Measurements from ENCODE around the gene LAMA3.

LAMA3 gene

DNA sequence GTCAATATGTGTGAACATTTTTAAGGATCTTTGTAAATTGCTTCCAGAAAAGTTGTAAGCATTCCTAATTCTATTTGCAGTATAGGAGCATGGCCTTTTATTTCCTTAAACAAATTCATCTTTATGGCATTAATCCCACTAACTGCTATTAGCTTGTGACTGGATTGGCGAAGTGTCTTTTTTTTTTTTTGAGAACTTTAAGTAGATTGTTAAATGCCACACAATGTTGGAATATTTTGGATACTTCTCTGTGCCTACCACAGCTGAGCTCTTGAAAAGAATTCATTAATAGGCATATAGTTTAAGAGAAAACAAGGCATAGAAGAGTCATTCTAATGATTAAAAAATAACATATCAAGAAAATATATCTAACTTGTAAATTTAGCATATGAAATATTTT, 129.7 kb downstream of the LAMA3 start:
- no peak for DNase-seq (ENCODE audit: low read depth)
- no peak overlapping the region for H3K4me3 ChIP-seq (ENCODE audit: control insufficient read depth, low read depth, low read length)
- TF ChIP-seq, protein P1, sequence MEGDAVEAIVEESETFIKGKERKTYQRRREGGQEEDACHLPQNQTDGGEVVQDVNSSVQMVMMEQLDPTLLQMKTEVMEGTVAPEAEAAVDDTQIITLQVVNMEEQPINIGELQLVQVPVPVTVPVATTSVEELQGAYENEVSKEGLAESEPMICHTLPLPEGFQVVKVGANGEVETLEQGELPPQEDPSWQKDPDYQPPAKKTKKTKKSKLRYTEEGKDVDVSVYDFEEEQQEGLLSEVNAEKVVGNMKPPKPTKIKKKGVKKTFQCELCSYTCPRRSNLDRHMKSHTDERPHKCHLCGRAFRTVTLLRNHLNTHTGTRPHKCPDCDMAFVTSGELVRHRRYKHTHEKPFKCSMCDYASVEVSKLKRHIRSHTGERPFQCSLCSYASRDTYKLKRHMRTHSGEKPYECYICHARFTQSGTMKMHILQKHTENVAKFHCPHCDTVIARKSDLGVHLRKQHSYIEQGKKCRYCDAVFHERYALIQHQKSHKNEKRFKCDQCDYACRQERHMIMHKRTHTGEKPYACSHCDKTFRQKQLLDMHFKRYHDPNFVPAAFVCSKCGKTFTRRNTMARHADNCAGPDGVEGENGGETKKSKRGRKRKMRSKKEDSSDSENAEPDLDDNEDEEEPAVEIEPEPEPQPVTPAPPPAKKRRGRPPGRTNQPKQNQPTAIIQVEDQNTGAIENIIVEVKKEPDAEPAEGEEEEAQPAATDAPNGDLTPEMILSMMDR (IDR thresholded peaks at IDR 0.05; ENCODE audit: control insufficient read depth, insufficient read depth, low read depth, low read length, missing control alignments) = no peak

DNA sequence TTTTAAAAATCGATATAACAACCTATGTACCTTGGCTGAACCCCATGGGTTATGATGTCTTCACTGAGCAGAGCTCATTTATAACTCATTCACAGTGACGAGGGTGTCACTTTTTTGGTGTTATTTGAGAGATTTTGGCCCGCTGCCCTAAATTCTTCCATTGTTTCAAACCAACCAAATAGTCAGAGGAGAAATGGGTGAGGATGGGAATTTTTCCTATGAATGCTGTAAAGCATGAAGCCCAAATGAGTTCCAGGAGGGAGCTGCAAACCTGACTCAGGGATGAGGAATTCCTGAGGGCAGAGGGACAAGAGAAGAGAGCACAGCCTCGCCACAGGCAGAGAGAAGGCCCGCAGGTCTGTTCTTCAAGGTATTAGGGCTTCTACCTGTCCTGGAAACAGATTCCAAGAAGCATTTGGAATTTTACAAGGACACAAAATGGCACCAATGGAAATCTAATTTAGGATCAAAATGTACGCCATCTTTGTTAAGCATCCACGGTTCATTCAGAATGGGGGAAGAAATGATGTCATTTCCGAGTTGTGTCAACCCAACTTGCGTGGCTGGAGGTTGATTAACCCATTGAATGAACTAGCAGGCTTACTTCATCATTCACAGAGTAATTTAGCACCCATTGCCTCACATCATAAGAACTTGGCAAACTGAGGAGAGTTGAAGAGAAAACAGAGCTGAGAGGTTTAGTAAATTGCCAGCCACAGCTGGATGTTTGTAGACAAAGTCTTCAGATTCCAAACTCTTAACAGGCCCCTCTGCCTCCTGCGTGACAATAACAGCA, 133.5 kb downstream of the LAMA3 start:
- TF ChIP-seq, protein P1 (IDR thresholded peaks at IDR 0.05; ENCODE audit: control insufficient read depth, insufficient read depth, low read depth, low read length, missing control alignments) = no peak
- H3K4me3 ChIP-seq (ENCODE audit: control insufficient read depth, low read depth, low read length) = no peak overlapping the region
- DNase-seq (ENCODE audit: low read depth) = no peak

DNA sequence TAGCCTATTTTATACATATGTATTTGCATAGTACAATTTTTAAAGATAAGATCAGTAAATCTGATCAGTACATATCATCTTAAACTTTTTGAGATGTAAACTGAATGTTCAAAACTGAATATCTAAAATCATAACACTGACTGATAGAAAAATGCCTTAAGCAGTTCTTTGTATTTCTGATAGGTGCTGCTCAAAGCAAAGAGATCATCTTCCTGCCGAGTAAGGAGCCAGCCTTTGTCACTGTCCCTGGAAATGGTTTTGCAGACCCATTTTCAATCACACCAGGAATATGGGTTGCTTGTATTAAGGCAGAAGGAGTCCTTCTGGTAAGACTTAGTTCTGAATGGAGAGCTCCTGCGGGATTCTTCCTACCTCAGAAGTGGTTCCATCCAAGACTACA, 135.0 kb downstream of the LAMA3 start:
- H3K4me3 ChIP-seq (ENCODE audit: control insufficient read depth, low read depth, low read length) = no peak overlapping the region
- TF ChIP-seq, protein P1 (IDR thresholded peaks at IDR 0.05; ENCODE audit: control insufficient read depth, insufficient read depth, low read depth, low read length, missing control alignments) = peak; percentile 8
- DNase-seq (ENCODE audit: low read depth) = no peak

DNA sequence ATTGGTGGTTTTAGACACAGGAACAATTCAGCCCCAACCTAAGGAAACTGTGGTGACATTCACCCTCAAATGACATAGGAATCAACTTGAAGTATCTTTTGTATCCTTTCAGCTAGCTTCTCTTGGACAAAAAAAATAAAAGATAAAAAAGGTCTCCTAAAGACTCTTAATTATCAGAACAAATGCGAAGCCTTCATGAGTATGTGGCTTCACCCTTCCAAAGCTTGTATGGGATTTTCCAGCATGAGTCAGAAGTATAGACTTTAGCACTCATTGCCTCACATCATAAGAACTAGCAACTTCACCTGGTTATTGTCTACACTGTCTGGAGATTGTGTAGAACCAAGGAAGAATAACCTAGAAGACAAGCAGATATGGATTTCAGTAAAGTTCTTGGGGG, 135.4 kb downstream of the LAMA3 start:
- DNase-seq (ENCODE audit: low read depth) = no peak
- TF ChIP-seq, protein P1 (IDR thresholded peaks at IDR 0.05; ENCODE audit: control insufficient read depth, insufficient read depth, low read depth, low read length, missing control alignments) = no peak
- H3K4me3 ChIP-seq (ENCODE audit: control insufficient read depth, low read depth, low read length) = no peak overlapping the region

DNA sequence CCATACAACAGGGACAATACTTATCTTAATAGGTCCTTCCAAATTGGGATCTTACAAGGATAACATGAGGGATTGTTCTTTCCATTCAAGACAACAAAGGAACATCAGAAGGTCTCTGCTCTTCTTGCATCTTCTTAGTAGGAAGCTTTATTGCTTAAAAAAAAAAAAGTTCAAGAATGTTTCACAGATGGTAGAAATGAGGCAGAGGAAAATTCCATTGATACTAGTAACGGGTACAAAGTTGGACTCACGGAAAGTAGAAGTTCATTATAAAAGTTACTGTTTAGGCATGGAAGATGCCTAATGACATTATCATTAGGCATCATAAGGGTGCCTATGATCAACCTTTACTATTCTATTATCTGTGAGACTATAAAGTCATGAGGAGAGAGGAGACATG, 136.2 kb downstream of the LAMA3 start:
- H3K4me3 ChIP-seq (ENCODE audit: control insufficient read depth, low read depth, low read length) = no peak overlapping the region
- DNase-seq (ENCODE audit: low read depth) = no peak
- TF ChIP-seq, protein P1 (IDR thresholded peaks at IDR 0.05; ENCODE audit: control insufficient read depth, insufficient read depth, low read depth, low read length, missing control alignments) = no peak

DNA sequence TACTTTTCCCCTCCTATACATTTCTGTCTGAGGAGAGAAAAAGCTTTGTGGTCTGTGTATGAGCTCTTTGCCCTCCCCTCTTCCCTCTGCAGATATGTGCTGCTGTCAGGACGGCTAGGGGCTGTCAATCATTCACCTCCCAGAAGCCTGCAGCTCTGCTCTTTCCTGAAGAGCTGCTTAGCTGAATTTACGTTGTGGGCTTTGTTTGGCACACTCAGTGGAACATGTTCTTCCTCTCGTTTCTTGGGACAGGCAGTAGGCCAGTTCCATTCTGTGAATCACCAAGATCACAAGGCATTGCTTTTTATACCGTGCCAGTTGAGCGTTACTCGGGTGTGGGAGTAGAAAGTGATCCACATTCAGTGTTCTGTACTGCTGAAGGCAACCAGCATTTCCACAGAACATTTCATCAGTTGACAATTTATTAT, 136.7 kb downstream of the LAMA3 start:
- H3K4me3 ChIP-seq (ENCODE audit: control insufficient read depth, low read depth, low read length) = no peak overlapping the region
- peak; percentile 72 for DNase-seq (ENCODE audit: low read depth)
- TF ChIP-seq, protein P1 (IDR thresholded peaks at IDR 0.05; ENCODE audit: control insufficient read depth, insufficient read depth, low read depth, low read length, missing control alignments) = no peak

Measured in AG09309 (cell line).